GM12865 (cell line): Measurements from ENCODE around the gene MYT1.

ENCODE experiments used
- DNase-seq: peaks from one replicate; pipeline ENCODE4 v3.0.0; 2010; ENCODE audit warnings: low read depth
- H3K4me3 ChIP-seq: 2 replicates; pipeline ENCODE4 v1.5.1; 2011; ENCODE audit warnings: mild to moderate bottlenecking, low read depth, low read length, control low read depth
- CTCF ChIP-seq: IDR thresholded peaks from 2 replicates; pipeline ENCODE4 v1.5.1; 2011; ENCODE audit warnings: low read length, control low read depth, low read depth, inconsistent platforms; ENCODE audit not compliant: insufficient read depth; ENCODE audit errors: missing control alignments

MYT1 gene

GRCh38 chr20:64253000-64253383 is 88.7 kb downstream of the MYT1 start:
- H3K4me3 ChIP-seq: no peak overlapping the region
- no peak for DNase-seq
- no peak for TF ChIP-seq CTCF

- TF ChIP-seq CTCF: no peak
- no peak overlapping the region for H3K4me3 ChIP-seq
- no peak for DNase-seq
Observed at GRCh38 chr20:64253443-64253842, 89.2 kb downstream of the MYT1 start.

DNA sequence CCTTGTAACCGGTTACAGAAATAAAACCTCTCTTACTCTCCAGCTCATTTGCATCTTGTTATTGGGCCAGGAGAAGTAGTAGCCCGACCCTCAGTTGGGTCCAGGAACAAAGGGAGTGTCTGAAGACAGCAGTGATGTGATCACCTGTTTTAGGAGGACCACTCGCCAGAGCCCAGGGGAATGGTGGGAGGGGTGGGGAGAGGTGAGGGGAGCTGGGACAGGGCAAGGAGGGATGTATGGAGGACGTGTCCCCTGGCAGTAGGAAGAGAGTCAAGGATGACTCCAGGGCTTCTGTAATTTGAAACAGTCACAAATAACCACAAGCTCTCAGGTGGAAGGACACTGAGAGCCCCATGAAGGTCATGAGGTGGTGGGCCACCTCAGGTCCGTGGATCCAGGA is 89.9 kb downstream of the MYT1 start:
- TF ChIP-seq CTCF: no peak
- no peak for DNase-seq
- no peak overlapping the region for H3K4me3 ChIP-seq

GRCh38 chr20:64254571-64255360 is 90.5 kb downstream of the MYT1 start:
- peak; percentile 11 for DNase-seq
- TF ChIP-seq CTCF: no peak
- H3K4me3 ChIP-seq: peak overlapping the region; percentile 66

DNA sequence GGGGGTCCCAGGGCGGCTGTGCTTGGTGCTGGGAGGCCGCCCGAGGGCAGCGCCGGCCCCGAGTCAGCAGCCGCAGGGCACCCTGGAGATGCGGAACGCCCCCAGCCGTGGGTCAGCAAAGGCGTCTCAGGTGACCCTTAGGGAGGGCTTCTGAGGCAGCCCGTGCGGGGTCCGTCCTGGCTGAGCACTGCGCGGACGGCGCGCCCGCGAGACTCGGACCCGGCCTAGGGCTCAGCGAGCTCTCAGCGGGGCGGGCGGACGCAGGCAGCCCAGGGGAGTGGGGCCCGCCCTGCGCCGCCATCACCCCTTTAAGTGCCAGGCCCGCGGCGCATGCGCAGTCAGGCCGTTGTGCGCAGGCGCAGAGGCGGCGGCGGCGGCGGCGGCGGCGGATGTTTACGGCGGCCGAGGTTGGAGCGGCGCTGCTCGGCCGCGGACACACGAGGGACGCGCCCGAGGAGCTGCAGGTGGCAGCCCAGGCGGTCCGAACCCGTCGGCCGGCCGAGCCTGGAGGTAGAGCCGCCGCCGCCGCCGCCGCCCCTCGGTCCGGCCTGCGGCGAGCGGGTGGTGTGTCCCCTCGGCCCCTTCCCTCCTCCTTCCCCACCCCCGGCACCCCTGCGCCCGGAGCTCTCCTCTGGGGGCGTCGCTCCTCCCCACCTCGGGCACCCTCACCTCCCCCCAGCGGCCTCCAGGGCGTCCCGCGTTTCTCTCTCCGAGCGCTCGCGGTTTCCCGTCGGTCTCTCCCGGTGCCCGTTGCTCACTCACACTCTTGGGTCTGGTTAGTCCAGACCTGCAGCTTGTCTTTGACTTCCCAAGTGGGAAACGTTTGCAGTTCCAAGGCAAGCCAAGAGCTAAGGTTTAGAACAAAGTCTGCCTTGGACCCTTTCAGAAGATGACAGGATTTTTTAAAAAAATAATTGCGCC is 91.4 kb downstream of the MYT1 start, which contains the start of gene PCMTD2:
PCMTD2 (plus strand) TSS at position 388 of the 921 bp plus-strand sequence. CDS start 4,218 bp downstream, outside the sequence.
- H3K4me3 ChIP-seq: peak within 1 kb of the TSS; percentile 94
- TF ChIP-seq CTCF: no peak
- DNase-seq: peak; percentile 94

- TF ChIP-seq CTCF: no peak
- DNase-seq: no peak
- peak overlapping the region; percentile 94 for H3K4me3 ChIP-seq
Observed at GRCh38 chr20:64256282-64256935, 92.2 kb downstream of the MYT1 start.
